HuH-7 (cell line): ENCODE measurements around the gene HCN2.

Experiments used
- DNase-seq: peaks from one replicate; pipeline ENCODE4 v3.0.0; 2011; ENCODE audit warnings: low spot score

The HCN2 gene

DNA sequence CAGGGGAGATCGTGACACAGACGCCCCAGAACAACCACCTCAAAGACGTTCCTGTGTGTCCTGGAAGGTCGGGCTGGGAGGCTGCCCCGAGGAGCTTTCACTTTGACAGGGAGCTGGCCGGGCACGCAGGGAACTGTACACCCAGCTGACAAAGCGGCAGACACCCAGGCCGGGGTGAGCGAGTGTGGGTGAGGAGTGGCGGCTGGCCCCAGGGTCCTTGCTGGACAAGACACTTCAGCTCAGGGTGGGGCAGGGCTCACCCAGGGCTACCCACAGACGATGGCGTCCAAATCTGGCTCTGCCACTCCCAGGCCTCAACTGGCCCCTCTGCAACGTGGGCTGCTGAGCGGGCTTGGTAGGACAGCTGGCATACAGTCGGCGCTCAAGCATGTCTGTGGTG lies 52.0 kb downstream of the HCN2 start:
- DNase-seq = no peak

DNA sequence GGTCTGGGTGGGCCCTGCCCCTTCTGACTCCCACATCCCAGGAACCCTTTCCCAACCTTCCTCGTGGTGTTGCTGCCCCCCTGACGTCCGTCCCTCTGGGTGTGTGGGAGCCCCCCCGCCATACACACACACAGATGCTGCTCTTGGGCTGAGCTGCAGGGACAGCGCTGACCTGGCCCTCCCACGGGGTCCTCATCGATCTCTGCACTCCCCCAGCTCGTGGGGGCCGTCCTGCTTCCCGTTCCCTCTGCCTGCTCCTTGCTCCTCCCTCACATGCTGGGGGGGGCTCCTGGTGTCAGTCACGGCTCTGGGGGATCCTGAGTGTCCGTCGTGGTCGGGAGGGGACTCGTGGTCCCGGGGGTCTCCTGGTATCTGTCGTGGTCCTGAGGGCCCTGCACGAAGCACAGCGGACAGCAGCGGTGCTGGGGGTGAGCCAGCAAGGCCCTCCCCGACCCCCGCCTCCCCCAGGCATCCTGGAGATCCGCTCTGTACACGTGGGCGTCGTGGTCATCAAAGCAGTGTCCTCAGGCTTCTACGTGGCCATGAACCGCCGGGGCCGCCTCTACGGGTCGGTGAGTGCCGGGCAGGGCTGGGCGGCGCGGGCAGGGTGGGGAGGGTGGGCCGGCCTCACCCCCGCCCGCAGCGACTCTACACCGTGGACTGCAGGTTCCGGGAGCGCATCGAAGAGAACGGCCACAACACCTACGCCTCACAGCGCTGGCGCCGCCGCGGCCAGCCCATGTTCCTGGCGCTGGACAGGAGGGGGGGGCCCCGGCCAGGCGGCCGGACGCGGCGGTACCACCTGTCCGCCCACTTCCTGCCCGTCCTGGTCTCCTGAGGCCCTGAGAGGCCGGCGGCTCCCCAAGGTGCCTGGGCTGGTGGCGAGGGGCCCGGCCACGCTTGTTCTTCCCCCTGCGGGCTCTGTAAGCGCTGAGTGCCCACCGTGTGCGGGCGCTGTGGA lies 53.4 kb downstream of the HCN2 start:
- DNase-seq = no peak

DNA sequence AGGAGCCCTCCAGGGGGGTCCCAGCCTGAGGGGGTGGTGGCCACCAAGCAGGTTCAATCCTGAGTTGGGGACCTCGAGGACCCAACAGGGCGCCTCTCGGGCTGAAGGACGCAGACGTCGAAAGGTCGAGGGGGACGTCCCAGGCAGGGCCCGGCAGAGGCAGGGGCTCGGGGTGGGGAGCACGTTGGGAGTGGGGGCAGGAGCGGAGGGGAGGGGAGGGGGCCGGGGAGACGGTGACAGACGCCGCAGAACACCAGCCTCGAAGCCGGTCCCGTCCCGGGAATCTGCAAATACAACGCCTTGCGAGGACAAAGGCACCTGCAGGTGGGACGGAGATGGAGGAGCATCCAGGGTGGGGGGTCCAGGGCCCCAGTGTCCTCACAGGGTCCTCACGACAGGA lies 54.1 kb downstream of the HCN2 start:
- DNase-seq = no peak

DNA sequence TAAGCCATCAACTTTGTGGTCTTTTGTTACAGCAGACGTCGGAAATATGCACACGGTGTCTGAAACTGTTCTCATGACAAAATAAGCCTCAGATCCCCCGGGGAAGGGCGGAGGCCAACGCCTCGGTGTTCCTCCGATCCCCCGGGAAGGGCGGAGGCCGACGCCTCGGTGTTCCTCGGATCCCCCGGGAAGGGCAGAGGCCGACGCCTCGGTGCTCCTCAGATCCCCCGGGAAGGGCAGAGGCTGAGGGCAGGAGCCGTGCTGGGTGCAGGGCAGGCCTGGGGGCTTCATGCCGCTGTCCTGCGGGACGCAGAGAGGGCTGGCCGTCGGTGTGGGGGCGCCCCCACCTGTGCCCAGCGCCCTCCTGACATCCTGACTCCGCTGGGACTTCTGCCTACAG lies 54.7 kb downstream of the HCN2 start:
- no peak for DNase-seq

DNA sequence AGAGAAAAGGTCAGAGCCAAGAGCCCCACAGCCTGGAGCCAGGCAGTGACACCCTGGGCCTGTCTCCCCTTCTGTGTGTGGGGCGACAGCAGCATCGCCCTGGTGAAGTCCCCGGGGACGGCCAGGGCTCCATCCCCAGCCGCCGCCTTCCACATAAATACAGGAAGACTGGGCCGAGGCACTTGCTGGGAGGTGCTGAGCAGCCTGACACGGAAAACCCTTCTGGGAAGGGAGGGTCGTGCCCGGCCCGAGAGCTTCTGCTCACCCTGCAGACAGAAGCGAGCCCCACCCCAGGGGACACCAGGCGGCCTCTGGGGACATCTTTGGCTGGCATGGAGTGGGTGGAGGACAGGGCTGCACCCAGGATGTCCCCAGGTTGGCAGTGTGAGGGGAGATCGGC lies 55.1 kb downstream of the HCN2 start:
- no peak for DNase-seq

DNA sequence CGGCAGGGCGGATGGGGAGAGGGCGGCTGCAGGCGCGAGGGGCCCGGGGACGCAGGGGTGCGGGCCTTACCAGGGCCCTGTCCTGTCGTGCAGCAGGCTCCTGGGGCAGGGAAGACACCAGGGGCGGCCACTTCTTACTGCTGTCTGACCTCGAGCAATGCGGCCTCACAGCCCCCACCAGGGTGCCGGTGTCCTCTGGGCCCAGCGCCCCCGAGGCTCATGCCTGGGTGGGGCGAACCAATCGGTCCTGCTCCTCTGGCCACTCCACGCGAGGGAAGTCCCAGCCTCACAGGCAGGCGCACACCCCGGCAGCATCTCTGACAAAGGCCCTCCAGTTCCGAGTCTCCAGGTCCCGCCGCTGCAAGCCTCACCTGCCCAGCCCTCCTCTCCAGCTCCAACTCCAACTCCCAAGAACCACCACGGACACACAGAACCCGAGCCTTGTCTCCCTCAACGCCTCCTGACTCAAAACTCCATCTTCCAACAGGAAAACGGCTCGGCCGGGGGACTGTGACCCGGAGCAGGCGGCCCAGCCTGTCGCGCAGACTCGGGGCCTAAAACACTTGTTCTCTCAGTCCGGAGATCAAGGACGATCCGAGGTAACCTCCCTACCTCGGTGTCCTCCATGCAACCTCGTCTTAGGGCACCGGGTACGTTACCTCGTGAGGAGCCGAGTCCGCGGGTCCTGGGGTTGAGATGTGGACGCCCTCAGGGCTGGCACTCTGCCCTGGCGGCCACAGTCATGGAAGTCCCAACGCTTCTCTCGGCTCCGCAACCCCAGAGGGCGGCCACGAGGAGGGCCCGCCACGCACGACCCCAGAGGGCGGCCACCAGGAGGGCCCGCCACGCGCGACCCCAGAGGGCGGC lies 56.5 kb downstream of the HCN2 start:
- DNase-seq = no peak

DNA sequence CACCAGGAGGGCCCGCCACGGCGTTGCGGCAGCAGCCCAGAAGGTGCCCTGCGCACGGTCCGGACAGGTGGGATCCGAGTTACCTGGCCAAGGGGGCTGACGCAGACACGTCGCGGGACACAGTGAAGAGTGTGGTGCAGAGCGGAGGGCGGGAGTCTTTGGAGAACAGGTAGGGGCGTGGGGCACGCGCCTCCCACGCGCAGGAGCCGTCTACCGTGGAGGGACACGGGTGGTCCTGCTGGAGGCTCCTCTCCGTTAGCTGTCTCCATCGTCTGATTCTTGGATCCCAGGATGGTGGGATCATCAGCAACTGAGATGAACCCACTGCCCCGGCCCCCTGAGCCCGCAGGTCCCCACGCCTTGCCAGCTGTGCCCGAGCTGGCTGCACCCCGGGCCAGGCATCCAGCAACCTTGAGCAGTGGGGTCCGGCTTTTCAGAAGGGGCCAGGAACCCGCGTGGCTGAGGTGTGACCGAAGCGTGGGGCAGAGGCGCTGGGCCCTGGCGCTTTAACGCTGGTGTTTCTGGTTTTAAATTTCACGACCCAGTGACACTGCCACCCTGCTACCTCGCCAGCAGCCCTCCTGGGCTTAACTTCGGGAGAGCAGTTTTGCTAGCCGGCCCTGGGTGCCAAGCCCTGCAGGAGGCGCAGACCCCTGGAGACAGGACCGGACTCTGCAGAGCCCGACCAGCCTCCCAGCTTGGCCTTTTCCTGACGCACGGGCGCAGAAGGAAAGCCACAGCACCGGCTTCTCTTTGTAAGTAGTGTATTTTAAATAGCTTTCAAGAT lies 57.3 kb downstream of the HCN2 start:
- DNase-seq = no peak

DNA sequence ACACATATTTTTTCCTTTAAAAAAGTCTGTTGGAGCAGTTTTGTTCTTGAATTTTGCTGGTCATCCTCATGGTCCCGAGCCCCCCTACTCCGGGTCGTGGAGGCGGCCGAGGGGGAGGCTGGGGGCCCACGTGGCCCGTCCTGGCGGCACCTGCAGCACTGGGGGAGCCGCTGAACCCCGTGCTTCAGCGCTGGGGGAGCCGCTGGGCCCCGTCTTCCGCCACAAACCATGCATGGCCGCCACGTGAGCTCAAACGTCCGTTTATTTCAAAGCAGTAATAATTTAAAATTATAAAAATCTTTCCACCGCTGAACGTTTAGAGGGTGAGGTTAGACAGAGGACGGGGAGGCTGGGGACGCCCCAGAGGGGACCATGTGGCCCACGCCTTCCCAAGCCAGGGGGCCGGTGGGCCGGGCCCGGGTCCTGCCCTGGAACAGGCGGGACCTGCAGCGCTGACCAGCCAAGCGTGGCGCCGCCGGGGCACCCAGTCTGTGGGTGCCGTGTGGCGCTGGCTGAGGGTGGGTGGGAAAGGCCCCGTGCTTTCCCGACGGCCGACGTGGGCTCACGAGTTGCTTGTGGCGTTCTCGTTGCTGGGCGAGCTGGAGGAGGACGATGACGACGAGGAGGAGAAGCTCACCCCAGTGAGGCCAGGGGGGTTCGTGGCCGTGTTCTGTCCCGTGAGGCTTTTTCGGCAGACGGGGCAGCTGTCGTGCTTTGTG lies 58.0 kb downstream of the HCN2 start:
- DNase-seq = no peak

DNA sequence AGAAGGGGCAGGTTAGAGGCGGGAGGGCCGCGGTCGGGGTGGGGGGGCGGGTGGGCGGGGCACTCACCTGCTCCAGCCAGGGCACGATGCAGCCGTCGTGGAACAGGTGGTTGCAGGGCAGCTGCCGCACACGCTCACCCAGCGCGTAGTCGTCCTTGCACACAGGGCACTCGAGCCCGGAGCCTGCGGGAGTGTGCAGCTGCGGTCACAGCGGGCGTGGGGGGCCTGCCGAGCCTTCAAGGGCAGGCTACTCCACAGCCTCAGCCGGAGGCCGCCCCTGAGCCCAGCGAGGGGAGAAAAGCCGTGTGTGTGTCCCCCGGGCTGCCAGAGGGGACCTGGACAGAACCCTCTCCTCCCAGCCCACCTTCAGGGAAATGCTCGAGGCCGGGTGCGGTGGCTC lies 58.6 kb downstream of the HCN2 start:
- DNase-seq = no peak

DNA sequence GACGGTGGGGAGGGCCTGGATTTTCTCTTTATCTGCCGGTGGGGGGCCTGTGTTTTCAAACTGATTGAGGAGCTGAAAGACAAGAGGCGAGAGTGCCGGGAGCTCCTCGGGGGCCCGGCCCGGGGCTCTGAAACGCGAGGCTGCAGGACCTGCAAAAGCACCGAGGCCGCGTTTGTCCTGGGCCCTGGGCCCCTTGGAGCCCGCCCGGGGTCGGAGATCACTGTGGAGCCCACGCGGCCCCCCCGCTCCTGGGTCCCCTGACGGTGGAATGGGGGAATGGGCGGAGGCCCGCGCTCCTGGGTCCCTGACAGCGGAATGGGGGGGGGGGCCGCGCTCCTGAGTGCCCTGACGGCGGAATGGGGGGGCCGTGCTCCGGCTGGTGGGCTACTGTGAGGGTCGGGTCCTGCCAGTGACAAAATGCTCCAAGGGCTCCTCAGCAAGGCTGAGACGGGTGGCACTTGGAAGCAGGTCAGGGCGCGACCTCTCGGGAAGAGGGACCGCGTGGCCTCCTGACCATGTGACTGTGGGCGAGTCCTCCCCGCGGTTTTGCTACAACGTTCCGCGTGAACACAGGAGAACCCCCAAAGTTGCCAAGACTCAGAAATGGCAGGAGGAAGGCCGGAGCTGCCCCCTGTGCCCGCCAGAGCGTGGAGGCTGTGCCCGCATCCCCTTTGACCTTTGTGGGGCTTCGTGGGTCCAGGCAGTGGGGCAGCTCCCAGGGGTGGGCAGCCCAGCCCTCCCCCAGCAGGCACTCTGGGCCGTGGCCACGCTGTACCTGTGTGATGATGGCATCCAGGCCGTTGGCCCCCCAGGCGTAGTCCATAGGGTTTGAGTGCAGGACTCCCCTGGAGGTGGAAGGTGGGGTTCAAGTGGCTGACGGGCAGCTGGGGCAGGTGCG lies 59.5 kb downstream of the HCN2 start:
- no peak for DNase-seq

DNA sequence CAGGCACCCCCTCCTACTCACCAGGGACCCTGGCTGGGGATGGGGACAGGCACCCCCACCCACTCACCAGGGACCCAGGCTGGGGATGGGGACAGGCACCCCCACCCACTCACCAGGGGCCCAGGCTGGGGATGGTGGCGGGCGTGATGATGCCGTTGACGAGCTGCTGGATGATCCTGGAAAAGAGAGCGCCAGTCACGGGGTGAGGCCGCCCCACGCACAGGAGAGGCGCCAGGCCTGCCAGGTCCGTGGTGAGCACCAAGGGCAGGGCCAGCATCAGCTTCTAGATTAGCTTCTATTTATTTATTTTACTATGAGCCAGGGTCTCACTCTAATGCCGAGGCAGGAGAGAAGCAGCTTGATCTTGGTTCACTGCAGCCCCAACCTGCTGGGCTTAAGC lies 60.4 kb downstream of the HCN2 start:
- no peak for DNase-seq

DNA sequence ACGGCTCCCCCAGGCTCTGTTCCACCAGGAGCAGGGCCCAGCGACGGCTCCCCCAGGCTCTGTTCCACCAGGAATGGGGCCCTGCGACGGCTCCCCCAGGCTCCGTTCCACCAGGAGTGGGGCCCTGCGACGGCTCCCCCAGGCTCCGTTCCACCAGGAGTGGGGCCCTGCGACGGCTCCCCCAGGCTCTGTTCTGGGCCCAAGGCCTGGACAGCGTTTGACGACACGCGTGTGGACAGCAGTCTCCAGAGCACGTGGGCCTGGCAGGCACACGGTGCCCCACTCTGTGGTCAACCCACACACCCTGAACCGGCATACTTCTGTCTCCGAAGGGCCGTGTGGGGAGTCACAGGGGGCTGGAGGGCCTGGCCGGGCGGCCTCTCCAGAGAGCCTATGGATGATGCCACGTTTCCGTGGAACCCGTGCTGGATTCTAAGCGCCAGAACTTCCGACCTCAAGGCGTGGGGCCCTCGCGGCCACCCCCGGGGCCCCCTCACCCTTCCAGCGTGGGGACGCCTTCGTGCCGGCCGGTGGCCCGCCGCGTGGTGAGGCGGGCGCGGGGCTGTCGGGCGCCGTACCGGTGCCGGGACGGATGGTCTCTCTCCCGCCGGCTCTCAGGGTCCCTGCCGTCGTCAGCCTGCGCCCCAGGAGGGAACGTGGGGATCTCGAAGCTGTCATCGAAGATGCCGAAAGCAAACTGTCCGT lies 61.6 kb downstream of the HCN2 start:
- DNase-seq = no peak

DNA sequence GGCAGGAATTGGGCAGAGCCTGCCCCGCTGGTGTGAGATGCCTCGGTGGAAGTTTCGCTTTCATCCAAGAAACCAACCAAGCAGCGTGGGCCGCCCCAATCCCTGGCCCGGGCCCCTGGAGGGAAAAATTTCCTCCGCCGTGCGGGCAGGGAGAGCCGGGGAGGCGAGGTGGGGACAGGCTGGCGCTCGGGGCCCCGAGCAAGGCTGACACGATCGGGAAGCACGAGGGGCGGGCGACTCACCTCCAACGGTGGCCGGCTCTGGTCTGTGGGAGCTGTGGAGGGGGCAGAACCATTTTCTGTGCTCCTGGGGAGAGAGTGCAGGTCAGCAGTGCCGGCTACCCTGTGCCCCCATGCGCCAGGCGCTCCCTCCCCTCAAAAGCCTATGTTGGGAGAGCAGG lies 62.3 kb downstream of the HCN2 start:
- no peak for DNase-seq

DNA sequence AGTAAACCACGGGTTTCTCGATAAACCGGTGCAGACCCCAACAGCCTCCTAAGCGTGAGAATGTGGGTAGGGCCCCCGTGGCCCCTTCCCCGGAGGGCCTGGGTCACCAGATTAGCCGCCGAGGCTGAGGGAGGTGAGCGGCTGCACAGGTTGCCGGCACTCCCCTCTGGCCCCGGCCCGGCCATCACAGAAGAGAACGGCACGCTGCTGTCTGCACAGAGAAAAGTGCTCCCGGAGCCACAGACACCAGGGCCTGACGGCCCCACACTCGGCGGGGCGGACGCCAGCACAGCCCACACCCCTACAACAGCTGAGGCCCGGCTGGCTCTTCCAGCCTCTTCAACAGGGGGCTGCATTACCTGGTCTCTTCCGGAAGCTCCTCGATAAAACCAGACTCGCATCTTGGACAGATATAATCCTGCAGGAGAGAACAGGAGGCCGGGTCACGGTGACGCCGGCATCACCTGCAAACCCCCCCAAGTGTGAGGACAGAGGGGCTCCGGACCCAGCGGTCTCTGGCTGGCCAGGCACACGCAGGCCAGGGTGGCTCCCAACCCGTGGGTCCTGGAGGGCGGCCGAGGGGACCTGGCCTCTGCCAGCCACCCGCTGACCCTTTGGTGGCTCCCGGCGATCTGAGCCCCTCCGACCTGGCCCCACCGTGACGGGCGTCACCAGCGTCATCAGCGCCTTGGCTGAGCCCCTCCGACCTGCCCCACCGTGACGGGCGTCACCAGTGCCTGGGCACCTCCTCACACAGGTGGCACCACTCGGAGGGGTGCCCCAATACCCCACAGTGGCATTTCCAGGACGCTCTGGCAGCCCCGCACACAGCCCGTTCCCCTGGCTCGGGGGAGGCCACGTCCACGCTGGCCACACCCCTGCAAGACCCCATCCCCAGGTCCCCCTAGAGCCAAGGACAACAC lies 63.0 kb downstream of the HCN2 start:
- no peak for DNase-seq

DNA sequence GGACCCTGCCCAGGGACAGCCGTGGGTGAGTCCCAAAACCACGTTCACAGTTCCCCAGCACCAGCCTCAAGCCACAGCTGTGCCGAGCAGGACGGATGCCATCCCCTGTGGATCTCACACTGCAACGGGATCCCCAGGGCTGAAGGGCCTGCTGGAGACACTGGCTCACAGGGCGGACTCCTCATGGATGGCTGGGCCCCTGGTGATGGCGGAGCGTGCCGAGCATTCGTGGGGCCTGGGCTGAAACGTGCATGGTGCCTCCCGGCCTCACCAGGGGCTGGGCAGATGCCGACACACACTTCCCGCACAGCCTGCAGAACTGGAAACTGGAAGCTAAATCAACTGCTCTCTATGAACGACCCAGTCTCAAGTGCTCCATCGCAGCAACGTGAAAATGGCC lies 63.7 kb downstream of the HCN2 start:
- no peak for DNase-seq

DNA sequence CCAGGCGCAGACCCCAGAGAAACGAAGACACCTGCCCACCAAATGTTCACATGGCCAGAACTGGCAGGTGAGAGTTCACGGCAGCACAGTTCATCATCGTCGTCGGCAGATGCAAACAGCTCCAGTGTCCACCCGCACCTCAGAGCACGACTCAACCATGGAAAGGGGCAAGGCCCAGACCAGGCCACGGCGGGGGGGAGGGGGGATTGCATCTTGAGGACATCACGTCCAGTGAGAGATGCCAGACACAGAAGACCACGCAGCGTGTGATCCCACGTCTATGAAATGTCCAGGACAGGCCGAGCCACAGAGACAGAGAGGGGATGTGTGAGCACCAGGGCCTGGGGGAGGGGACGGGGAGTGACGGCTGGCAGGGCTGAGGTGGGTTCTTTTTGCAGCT lies 66.0 kb downstream of the HCN2 start:
- no peak for DNase-seq

DNA sequence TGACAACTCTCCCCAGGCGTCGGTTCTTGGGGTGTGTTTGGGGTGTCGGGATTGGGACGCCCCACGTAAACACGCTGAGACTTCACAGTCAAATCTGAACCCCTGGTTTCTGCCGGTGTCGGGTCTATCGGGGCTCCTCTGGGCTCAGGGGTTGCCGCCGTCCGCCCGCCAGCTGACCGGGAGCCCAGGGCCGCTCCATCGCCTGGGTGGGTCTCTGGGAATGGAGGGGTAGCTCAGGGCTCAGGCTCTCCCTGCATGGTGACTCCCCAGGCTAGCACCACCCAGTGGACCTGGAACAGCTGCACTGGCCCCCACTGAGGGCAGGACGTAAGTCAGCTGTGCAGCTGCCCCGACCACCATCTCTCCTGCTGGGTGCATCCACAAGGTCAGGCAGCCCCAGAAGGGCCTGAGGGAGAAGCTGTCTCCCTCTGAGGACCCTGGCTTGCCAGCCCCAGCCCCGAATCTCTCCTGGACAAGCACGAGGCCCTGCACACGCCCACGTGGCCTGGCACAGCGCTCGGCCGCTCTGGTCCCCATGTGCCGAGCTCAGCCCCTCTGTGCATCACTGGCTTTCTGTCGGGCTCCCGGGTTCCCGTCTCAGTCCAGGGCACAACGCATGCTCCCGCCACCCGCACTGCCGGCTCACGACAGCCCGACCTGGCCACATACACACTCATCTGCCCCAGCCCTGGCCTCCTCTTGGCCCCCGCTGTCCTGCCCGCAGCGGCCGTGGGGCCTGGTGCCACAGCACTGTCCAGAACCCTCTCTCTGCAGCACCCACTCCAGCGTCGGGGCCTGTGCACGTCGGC lies 67.3 kb downstream of the HCN2 start:
- no peak for DNase-seq

DNA sequence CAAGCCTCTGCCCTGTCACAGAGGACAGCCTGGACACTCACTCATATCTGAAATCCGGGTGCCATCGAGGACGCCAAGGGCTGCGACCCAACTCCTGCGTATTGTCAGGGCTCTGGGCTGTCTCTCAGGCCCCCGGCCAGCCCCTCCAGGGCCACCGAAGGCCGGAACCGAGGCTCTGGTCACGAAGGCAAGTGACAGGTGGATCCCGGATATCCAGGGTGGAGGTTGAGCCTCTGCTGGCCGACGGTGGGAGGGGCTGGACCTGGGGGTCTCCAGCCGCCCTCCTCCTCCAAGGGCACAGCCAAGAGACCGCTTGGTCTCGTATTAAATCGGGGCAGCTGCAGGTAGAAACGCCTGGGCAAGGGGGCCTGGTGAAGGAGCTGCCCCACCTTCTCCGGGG lies 67.9 kb downstream of the HCN2 start:
- no peak for DNase-seq
